Measurements from ENCODE around the gene CAMK2B. TPM values are rescaled to one million over a fixed set of nuclear protein-coding genes. Genes with fewer than 3 reads are reported as not detected.
A peak's percentile ranks its signal among the peaks of the same experiment; 100 is the strongest.
"Not testable (repeated sequence)": the region's sequence is repeated elsewhere in the genome, so short reads cannot be mapped to it uniquely, and the experiment has no call there.

CAMK2B gene
- total and polyA plus RNA-seq, 4 donors: 2.4 to 12.8 (median 4.4) TPM; not detected in 1

GRCh38 chr7:44175730-44176129 is 149.7 kb downstream of the CAMK2B start:
- DNase-seq (peak in 1 of 2 donors; percentile 39), ATAC-seq (ENCODE audit: low FRiP score) (no peak)
- no peaks in the 10 kb centered on the region for H3K9me3 ChIP-seq (ENCODE audit: control insufficient read depth, low read length)

GRCh38 chr7:44174694-44174948 is 150.8 kb downstream of the CAMK2B start:
- H3K4me1 ChIP-seq (ENCODE audit: control insufficient read depth in 1 of 2, insufficient read depth in 2 of 2, low read length in 2 of 2); H3K36me3 ChIP-seq (ENCODE audit: control insufficient read depth in 1 of 2, insufficient read depth in 2 of 2, low read length in 1 of 2); H3K27ac ChIP-seq (ENCODE audit: low read depth in 1 of 2, low read length in 2 of 2); DNase-seq; H3K9me3 ChIP-seq (ENCODE audit: control insufficient read depth, low read length); H3K4me3 ChIP-seq (ENCODE audit: low read length in 2 of 2); intact Hi-C loops (cut with DNase I); ATAC-seq (ENCODE audit: low FRiP score); H3K27me3 ChIP-seq (ENCODE audit: control insufficient read depth in 1 of 2, insufficient read depth in 2 of 2, low read length in 1 of 2): not testable (repeated sequence)
- 72 to 78% methylated on average over 1 of the region's 1 CpG for WGBS, 2 donors

More at GRCh38 chr7:44175730-44176129, 149.7 kb downstream of the CAMK2B start:
- Histone ChIP-seq H3K27ac (ENCODE audit: low read depth in 1 of 2, low read length in 2 of 2) (no peak overlapping the region), H3K27me3 (ENCODE audit: control insufficient read depth in 1 of 2, insufficient read depth in 2 of 2, low read length in 1 of 2) (no peaks in the 10 kb centered on the region), H3K4me3 (ENCODE audit: low read length in 2 of 2) (no peak overlapping the region), H3K36me3 (ENCODE audit: control insufficient read depth in 1 of 2, insufficient read depth in 2 of 2, low read length in 1 of 2) (no peaks in the 10 kb centered on the region), H3K4me1 (ENCODE audit: control insufficient read depth in 1 of 2, insufficient read depth in 2 of 2, low read length in 2 of 2) (no peaks in the 10 kb centered on the region)
- 84 to 95% methylated on average over 3 of the region's 3 CpGs for WGBS, 2 donors
- intact Hi-C loops (cut with DNase I): no loop called here

DNA sequence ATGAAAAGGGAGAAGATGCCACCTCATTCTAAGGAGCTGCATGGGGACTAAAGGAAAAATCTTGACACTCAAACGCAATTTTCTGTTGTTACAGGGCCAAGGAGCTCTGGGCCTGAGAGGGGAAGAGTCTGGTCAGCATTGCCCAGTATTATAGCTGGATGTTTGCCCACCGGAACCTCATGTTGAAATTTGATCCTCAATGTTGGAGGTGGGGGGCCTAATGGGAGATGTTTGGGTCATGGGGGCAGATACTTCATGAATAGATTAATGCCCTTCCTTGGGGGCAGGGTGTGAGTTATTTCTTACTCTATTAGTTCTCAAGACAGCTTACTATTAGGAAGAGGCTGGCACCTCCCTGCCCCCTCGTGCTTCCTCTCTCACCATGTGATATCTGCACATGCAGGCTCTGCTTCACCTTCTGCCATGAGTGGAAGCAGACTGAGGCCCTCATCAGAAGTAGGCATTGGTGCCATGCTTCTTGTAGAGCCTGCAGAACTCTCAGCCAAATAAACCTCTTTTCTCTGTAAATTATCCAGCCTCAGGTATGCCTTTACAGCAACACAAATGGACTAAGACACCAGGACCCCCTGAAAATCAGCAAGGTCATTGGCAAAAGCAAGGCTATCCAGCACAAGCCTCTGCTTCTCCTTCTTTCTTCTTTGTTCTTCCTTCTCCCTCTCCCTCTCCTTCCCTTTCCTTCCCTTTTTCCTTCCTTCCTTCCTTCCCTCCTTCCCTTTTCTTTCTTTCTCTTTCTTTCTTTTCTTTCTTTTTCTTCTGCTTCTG is 151.3 kb downstream of the CAMK2B start:
- Histone ChIP-seq H3K9me3 (ENCODE audit: control insufficient read depth, low read length) (no peaks in the 10 kb centered on the region), H3K27me3 (ENCODE audit: control insufficient read depth in 1 of 2, insufficient read depth in 2 of 2, low read length in 1 of 2) (no peaks in the 10 kb centered on the region), H3K4me1 (ENCODE audit: control insufficient read depth in 1 of 2, insufficient read depth in 2 of 2, low read length in 2 of 2) (no peaks in the 10 kb centered on the region), H3K36me3 (ENCODE audit: control insufficient read depth in 1 of 2, insufficient read depth in 2 of 2, low read length in 1 of 2) (no peaks in the 10 kb centered on the region), H3K27ac (ENCODE audit: low read depth in 1 of 2, low read length in 2 of 2) (no peak overlapping the region), H3K4me3 (ENCODE audit: low read length in 2 of 2) (no peak overlapping the region)
- DNase-seq (peak in 1 of 2 donors; percentile 9), ATAC-seq (ENCODE audit: low FRiP score) (no peak)
- intact Hi-C loops (cut with DNase I): no loop called here
- 33 to 49% methylated on average over 3 of the region's 3 CpGs for WGBS, 2 donors

DNA sequence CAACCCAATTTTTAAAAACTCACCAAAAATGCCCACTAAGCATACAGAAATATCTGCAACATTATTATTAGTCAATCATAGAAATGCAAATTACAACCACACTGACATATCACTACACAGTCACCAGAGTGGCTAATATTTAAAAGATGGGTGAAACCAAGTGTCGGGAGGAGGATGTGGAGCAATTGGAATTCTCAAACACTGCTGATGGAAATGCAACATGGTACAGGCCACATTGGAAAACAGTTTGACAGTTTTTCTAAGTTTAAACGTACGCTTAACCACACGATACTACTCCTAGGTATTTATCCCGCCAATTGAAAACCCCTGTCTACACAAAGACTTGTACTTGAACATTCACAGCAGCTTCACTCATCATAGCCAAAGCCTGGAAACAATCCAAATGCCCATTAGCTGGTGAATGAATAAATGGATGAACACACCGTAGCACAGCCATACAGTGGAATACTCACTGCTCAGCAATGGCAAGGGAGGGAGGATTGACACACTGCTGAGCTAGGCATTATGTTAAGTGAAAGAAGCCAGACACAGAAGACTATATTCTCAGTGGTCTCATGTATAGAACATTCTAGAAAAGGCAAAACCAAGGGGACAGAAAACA is 152.5 kb downstream of the CAMK2B start:
- no peaks in the 10 kb centered on the region for H3K4me1 ChIP-seq (ENCODE audit: control insufficient read depth in 1 of 2, insufficient read depth in 2 of 2, low read length in 2 of 2)
- intact Hi-C loops (cut with DNase I): no loop called here
- DNase-seq: no peak

GRCh38 chr7:44172352-44172751 is 153.0 kb downstream of the CAMK2B start:
- no peak overlapping the region for H3K4me3 ChIP-seq (ENCODE audit: low read length in 2 of 2)
- DNase-seq: peak in 1 of 2 donors; percentile 13
- intact Hi-C loops (cut with DNase I): no loop called here

More for the DNA sequence above, 152.5 kb downstream of the CAMK2B start:
- no peak for ATAC-seq (ENCODE audit: low FRiP score)
- 79 to 84% methylated on average over 6 of the region's 6 CpGs for WGBS, 2 donors
- Histone ChIP-seq H3K4me3 (ENCODE audit: low read length in 2 of 2) (no peak overlapping the region), H3K9me3 (ENCODE audit: control insufficient read depth, low read length) (no peaks in the 10 kb centered on the region), H3K27ac (ENCODE audit: low read depth in 1 of 2, low read length in 2 of 2) (no peak overlapping the region), H3K27me3 (ENCODE audit: control insufficient read depth in 1 of 2, insufficient read depth in 2 of 2, low read length in 1 of 2) (no peaks in the 10 kb centered on the region), H3K36me3 (ENCODE audit: control insufficient read depth in 1 of 2, insufficient read depth in 2 of 2, low read length in 1 of 2) (no peaks in the 10 kb centered on the region)

GRCh38 chr7:44171901-44172300 is 153.5 kb downstream of the CAMK2B start:
- H3K9me3 ChIP-seq (ENCODE audit: control insufficient read depth, low read length); intact Hi-C loops (cut with DNase I); ATAC-seq (ENCODE audit: low FRiP score); H3K4me3 ChIP-seq (ENCODE audit: low read length in 2 of 2); H3K27me3 ChIP-seq (ENCODE audit: control insufficient read depth in 1 of 2, insufficient read depth in 2 of 2, low read length in 1 of 2); H3K36me3 ChIP-seq (ENCODE audit: control insufficient read depth in 1 of 2, insufficient read depth in 2 of 2, low read length in 1 of 2); H3K27ac ChIP-seq (ENCODE audit: low read depth in 1 of 2, low read length in 2 of 2); H3K4me1 ChIP-seq (ENCODE audit: control insufficient read depth in 1 of 2, insufficient read depth in 2 of 2, low read length in 2 of 2): not testable (repeated sequence)
- WGBS, 2 donors: 93 to 94% methylated on average over 9 of the region's 9 CpGs
- DNase-seq: peak in 1 of 2 donors; percentile 26

More at GRCh38 chr7:44172352-44172751, 153.0 kb downstream of the CAMK2B start:
- Histone ChIP-seq H3K27me3 (ENCODE audit: control insufficient read depth in 1 of 2, insufficient read depth in 2 of 2, low read length in 1 of 2) (no peaks in the 10 kb centered on the region), H3K27ac (ENCODE audit: low read depth in 1 of 2, low read length in 2 of 2) (no peak overlapping the region), H3K4me1 (ENCODE audit: control insufficient read depth in 1 of 2, insufficient read depth in 2 of 2, low read length in 2 of 2) (no peaks in the 10 kb centered on the region), H3K9me3 (ENCODE audit: control insufficient read depth, low read length) (no peaks in the 10 kb centered on the region), H3K36me3 (ENCODE audit: control insufficient read depth in 1 of 2, insufficient read depth in 2 of 2, low read length in 1 of 2) (no peaks in the 10 kb centered on the region)
- ATAC-seq (ENCODE audit: low FRiP score): no peak

GRCh38 chr7:44167920-44168319 is 157.5 kb downstream of the CAMK2B start:
- Histone ChIP-seq H3K27me3 (ENCODE audit: control insufficient read depth in 1 of 2, insufficient read depth in 2 of 2, low read length in 1 of 2) (no peaks in the 10 kb centered on the region), H3K27ac (ENCODE audit: low read depth in 1 of 2, low read length in 2 of 2) (no peak overlapping the region), H3K4me3 (ENCODE audit: low read length in 2 of 2) (no peak overlapping the region), H3K4me1 (ENCODE audit: control insufficient read depth in 1 of 2, insufficient read depth in 2 of 2, low read length in 2 of 2) (no peaks in the 10 kb centered on the region), H3K9me3 (ENCODE audit: control insufficient read depth, low read length) (no peaks in the 10 kb centered on the region), H3K36me3 (ENCODE audit: control insufficient read depth in 1 of 2, insufficient read depth in 2 of 2, low read length in 1 of 2) (no peaks in the 10 kb centered on the region)
- no peak for ATAC-seq (ENCODE audit: low FRiP score)
- no peak for DNase-seq
- intact Hi-C loops (cut with DNase I): no loop called here
